CD4-positive, alpha-beta T cell (primary cell): ENCODE results near the gene CXorf58. TPM values are rescaled to one million over a fixed set of nuclear protein-coding genes. Genes with fewer than 3 reads are reported as not detected.

Source experiments
- ATAC-seq: fragments of 200-7000 bp; cut with Tn5 transposase; one replicate; pipeline ENCODE4 v1.10.0; 2022; ENCODE audit warnings: mild to moderate bottlenecking; ENCODE audit not compliant: poor library complexity
- CTCF ChIA-PET: fragments of 350-600 bp; sonication (Branson Sonifier 250); formaldehyde crosslinking; loops from one replicate; lab custom pipeline; 2021; ENCODE audit warnings: antibody characterized with exemption, inconsistent platforms; lab: Charles Lee
- POLR2A ChIA-PET: fragments of 350-600 bp; sonication (Branson Sonifier 250); formaldehyde crosslinking; loops from one replicate; lab custom pipeline; 2021; ENCODE audit warnings: antibody characterized with exemption, inconsistent platforms; lab: Charles Lee
- DNase-seq, 14 experiments: peaks; one replicate each; pipeline ENCODE4 v3.0.0-alpha.2; 2013 to 2020; ENCODE audit warnings: mixed read lengths in 2 of 14
- H3K27ac ChIP-seq, 2 donors: one replicate each; pipeline versions ENCODE4 v1.5.1 to v1.7.0; 2013; ENCODE audit warnings: low read length in 2 of 2, low read depth in 1 of 2, mild to moderate bottlenecking in 1 of 2
- H3K27me3 ChIP-seq, 2 experiments: 1 replicate in 1 of 2; 2 replicates in 1 of 2; pipeline versions ENCODE4 v1.6.1 to v1.7.0; 2013; ENCODE audit warnings: low read length in 2 of 2, control low read depth in 1 of 2, mild to moderate bottlenecking in 1 of 2, moderate library complexity in 1 of 2; ENCODE audit not compliant: insufficient read depth in 2 of 2, control insufficient read depth in 1 of 2
- H3K36me3 ChIP-seq: one replicate; pipeline ENCODE4 v1.6.1; 2013; ENCODE audit warnings: low read length, control low read depth; ENCODE audit not compliant: insufficient read depth
- H3K4me1 ChIP-seq: one replicate; pipeline ENCODE4 v1.6.1; 2013; ENCODE audit warnings: low read length, control low read depth; ENCODE audit not compliant: insufficient read depth
- H3K4me3 ChIP-seq: one replicate; pipeline ENCODE4 v1.5.1; 2013; ENCODE audit warnings: mild to moderate bottlenecking, low read length, moderate library complexity
- H3K9me3 ChIP-seq, 2 experiments: 1 replicate in 1 of 2; 2 replicates in 1 of 2; pipeline versions ENCODE4 v1.6.1 to v1.7.0; 2013; ENCODE audit warnings: low read length in 2 of 2, mild to moderate bottlenecking in 2 of 2, control low read depth in 1 of 2, moderate library complexity in 1 of 2; ENCODE audit not compliant: control insufficient read depth in 1 of 2, insufficient read depth in 1 of 2
- H3K27ac Mint-ChIP-seq: one replicate; pipeline ENCODE4 v1.8.0; 2020; ENCODE audit warnings: mixed read lengths
- H3K27me3 Mint-ChIP-seq: one replicate; pipeline ENCODE4 v1.8.0; 2021; ENCODE audit warnings: mixed read lengths
- H3K36me3 Mint-ChIP-seq: one replicate; pipeline ENCODE4 v1.8.0; 2021; ENCODE audit warnings: low read depth, mixed read lengths
- H3K4me1 Mint-ChIP-seq: one replicate; pipeline ENCODE4 v1.8.0; 2021; ENCODE audit warnings: low read depth, mixed read lengths
- H3K4me3 Mint-ChIP-seq: one replicate; pipeline ENCODE4 v1.8.0; 2020; ENCODE audit warnings: mild to moderate bottlenecking, mixed read lengths
- H3K9me3 Mint-ChIP-seq: one replicate; pipeline ENCODE4 v1.8.0; 2020; ENCODE audit warnings: mixed read lengths
- intact Hi-C, 2 experiments: fragments of 100-400 bp; cut with DNase I in 1 of 2; cut with micrococcal nuclease in 1 of 2; formaldehyde crosslinking; loops; one replicate each; pipeline versions ENCODE4 v1.15.1 to v1.9.0; 2023 to 2025; cut with DNase I, micrococcal nuclease
- total RNA-seq, 174 experiments: library from RNA in 2 of 174; stranded (reverse) in 2 of 174; gene quantifications; one replicate each; pipeline ENCODE4 v1.2.3 and lab custom pipeline; 2021 to 2026
- TF ChIP-seq, protein P1 (sequence below): fragments of 200-600 bp; IDR thresholded peaks from one replicate; pipeline ENCODE4 v1.8.0; 2022; ENCODE audit warnings: antibody characterized with exemption, mild to moderate bottlenecking

CXorf58 gene
- total RNA-seq, 2 experiments from 2014 or later: not detected

DNA sequence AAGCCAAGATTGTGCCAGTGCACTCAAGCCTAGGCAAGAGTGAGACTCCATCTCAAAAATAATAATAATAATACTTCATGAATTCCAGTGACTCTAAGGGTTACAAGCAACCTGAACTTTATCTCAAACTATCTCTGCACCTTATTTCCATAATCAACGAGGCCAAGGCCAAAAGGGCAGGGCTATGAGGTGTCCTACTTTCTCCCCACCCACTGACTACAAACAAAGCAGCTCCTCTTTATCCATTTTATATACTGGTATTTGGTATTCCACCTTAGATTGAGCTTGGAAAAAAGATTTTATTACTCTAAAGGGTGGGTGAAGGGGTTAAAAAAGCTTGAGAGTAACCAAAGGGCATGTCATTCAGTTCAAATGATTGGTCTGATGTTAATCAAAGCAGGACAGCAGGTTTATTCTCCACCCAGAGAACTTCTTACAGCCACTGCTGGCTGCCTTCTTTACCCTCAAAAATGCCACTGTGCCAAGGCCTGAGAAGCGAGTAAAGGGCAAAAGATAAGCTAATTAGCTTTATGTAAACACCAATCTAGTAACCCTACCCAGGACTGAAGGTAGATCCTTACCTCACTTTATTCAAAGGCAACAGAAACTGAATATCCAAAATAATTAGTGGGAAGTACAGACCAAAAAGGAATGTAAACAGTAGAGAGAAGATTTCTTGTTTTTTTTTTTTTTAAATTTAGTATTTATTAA, 28.3 kb upstream of the CXorf58 start:
- Histone ChIP-seq H3K27me3 (no peaks in the 10 kb centered on the region), H3K27ac (no peak overlapping the region), H3K4me1 (no peaks in the 10 kb centered on the region), H3K9me3 (no peaks in the 10 kb centered on the region), H3K4me3 (no peak overlapping the region), H3K36me3 (no peaks in the 10 kb centered on the region)
- intact Hi-C loops: no loop called here
- Mint-ChIP-seq H3K4me3 (no peak overlapping the region), H3K9me3 (no peaks in the 10 kb centered on the region), H3K4me1 (no peaks in the 10 kb centered on the region), H3K36me3 (no peaks in the 10 kb centered on the region), H3K27ac (no peak overlapping the region), H3K27me3 (no peaks in the 10 kb centered on the region)
- POLR2A ChIA-PET: no interaction called here
- CTCF ChIA-PET: no interaction called here
- TF ChIP-seq, protein P1, sequence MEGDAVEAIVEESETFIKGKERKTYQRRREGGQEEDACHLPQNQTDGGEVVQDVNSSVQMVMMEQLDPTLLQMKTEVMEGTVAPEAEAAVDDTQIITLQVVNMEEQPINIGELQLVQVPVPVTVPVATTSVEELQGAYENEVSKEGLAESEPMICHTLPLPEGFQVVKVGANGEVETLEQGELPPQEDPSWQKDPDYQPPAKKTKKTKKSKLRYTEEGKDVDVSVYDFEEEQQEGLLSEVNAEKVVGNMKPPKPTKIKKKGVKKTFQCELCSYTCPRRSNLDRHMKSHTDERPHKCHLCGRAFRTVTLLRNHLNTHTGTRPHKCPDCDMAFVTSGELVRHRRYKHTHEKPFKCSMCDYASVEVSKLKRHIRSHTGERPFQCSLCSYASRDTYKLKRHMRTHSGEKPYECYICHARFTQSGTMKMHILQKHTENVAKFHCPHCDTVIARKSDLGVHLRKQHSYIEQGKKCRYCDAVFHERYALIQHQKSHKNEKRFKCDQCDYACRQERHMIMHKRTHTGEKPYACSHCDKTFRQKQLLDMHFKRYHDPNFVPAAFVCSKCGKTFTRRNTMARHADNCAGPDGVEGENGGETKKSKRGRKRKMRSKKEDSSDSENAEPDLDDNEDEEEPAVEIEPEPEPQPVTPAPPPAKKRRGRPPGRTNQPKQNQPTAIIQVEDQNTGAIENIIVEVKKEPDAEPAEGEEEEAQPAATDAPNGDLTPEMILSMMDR: no peak
- DNase-seq (no peak), ATAC-seq (no peak)

DNA sequence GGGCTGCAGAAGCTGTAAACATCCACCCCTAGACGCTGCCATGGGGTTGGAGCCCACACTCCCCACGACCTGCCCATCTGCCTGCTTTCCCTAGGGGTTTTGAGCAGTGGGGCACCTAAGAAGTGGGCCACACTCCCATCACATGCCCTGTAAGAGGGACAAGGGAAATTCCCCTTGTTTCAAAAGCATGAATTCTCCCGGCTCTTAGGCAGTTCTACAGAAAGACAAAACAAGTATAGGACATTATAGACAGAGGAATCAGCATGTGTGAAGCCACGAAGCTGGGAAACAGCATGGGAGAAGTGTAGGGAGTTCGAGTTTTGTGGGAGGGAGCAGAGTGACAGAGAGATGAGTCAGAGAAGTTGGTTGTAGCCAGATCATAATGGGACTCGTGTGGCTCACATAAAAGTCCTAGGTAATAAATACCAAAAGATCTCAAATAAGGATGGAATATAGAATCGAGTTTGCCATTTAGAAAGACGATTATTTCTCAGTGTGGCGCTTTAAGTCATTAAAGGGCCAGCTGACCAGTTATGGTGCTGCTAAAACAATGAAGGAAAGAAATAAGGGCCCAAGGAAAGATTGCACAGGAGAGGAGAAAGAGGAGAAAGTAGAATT, 24.0 kb upstream of the CXorf58 start:
- no peak overlapping the region for H3K27ac Mint-ChIP-seq

DNA sequence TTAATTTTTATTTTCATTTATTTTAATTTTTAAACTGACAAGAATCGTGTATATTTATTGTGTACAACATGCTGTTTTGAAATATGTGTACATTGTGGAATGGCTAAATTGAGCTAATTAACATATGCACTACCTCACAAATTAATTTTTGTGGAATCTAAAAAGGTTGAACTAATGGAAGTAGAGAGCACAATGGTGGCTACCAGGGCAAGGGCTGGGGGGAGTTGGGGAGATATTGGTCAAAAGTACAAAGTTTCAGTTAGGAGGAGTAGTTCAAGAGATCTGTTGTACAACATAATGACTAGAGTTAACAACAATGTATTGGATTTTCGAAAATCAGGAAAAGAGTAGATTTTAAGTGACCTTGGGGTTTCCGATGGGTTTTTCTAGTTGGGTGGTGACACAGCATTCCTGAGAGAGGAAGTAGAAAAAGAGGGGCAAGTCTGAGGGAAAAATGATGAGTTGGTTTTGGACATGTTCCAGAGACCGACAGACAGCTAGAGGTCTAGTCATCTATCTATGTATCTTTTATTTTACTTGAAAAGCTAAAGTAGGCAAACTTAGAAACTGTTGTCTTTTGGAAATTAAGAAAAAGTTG, 23.3 kb upstream of the CXorf58 start:
- Mint-ChIP-seq H3K4me3 (no peak overlapping the region), H3K9me3 (no peaks in the 10 kb centered on the region), H3K27me3 (no peaks in the 10 kb centered on the region), H3K4me1 (no peaks in the 10 kb centered on the region), H3K36me3 (no peaks in the 10 kb centered on the region), H3K27ac (no peak overlapping the region)
- ChIA-PET CTCF (interaction anchor here (1.2 kb wide), 2 partner anchors 17 to 70 kb away, joined by 3 read pairs; no protein-coding TSS in a partner anchor), POLR2A (interaction anchor here (0.7 kb wide), 1 partner anchor 122 kb away, joined by 4 read pairs; no protein-coding TSS in a partner anchor)
- DNase-seq (peak in 2 of 14 experiments; percentile 33 to 52), ATAC-seq (no peak)
- H3K27me3 ChIP-seq: no peaks in the 10 kb centered on the region
- H3K27ac ChIP-seq: no peak overlapping the region
- no peak overlapping the region for H3K4me3 ChIP-seq
- H3K9me3 ChIP-seq: no peaks in the 10 kb centered on the region
- TF ChIP-seq, protein P1: no peak
- no peaks in the 10 kb centered on the region for H3K36me3 ChIP-seq
- intact Hi-C loops: no loop called here
- H3K4me1 ChIP-seq: no peaks in the 10 kb centered on the region

More for the DNA sequence above, 24.0 kb upstream of the CXorf58 start:
- intact Hi-C loops: no loop called here
- ATAC-seq (no peak), DNase-seq (peak in 2 of 14 experiments; percentile 17 to 25)
- H3K4me1 ChIP-seq: no peaks in the 10 kb centered on the region
- POLR2A ChIA-PET: no interaction called here
- H3K36me3 ChIP-seq: no peaks in the 10 kb centered on the region
- Mint-ChIP-seq H3K4me1 (no peaks in the 10 kb centered on the region), H3K9me3 (no peaks in the 10 kb centered on the region), H3K4me3 (no peak overlapping the region), H3K27me3 (no peaks in the 10 kb centered on the region), H3K36me3 (no peaks in the 10 kb centered on the region)
- no peak overlapping the region for H3K4me3 ChIP-seq
- H3K9me3 ChIP-seq: no peaks in the 10 kb centered on the region
- no peaks in the 10 kb centered on the region for H3K27me3 ChIP-seq
- CTCF ChIA-PET: interaction anchor here (1.2 kb wide), 1 partner anchor 18 kb away, joined by 3 read pairs; no protein-coding TSS in a partner anchor
- TF ChIP-seq, protein P1: no peak
- no peak overlapping the region for H3K27ac ChIP-seq
